Measurements from ENCODE around the gene MFNG. TPM values are rescaled to one million over a fixed set of nuclear protein-coding genes. Genes with fewer than 3 reads are reported as not detected.

The MFNG gene
- total RNA-seq, 1 experiment from 2014 or later: 4.5 TPM

DNA sequence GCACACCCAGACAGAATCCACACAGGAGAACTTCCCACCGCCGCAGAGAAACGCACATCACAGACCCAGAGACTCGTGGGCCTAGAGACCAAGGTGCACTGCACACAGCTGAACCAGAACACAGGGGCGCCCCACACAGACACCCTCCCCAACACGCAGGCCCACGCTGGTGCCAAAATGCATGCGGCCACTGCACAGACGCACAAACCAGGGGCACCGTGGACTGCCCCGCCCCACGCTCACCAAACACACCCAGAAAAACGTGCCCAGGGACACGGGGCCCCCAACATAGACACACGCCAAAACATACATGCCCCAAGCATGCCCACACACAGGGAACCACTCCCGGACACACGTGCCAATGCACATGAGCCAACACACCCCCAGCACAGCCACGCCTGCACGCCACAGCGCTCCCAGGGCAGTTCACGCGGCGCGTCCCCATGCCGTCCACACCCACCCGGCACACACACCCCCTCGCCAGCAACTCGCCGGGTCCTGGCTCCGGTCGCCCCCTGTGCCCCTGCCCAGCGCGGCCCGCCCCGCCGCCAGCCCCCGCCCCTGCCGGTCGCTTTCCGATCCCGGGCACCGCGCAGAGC, 66.7 kb downstream of the MFNG start (continued):
- TF ChIP-seq, protein P1, sequence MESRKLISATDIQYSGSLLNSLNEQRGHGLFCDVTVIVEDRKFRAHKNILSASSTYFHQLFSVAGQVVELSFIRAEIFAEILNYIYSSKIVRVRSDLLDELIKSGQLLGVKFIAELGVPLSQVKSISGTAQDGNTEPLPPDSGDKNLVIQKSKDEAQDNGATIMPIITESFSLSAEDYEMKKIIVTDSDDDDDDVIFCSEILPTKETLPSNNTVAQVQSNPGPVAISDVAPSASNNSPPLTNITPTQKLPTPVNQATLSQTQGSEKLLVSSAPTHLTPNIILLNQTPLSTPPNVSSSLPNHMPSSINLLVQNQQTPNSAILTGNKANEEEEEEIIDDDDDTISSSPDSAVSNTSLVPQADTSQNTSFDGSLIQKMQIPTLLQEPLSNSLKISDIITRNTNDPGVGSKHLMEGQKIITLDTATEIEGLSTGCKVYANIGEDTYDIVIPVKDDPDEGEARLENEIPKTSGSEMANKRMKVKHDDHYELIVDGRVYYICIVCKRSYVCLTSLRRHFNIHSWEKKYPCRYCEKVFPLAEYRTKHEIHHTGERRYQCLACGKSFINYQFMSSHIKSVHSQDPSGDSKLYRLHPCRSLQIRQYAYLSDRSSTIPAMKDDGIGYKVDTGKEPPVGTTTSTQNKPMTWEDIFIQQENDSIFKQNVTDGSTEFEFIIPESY (IDR thresholded peaks at IDR 0.05; ENCODE audit: extremely low read depth, insufficient replicate concordance, low read length): no peak
- TF ChIP-seq, protein P2, sequence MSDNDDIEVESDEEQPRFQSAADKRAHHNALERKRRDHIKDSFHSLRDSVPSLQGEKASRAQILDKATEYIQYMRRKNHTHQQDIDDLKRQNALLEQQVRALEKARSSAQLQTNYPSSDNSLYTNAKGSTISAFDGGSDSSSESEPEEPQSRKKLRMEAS (IDR thresholded peaks at IDR 0.05): no peak
- TF ChIP-seq, protein P3, sequence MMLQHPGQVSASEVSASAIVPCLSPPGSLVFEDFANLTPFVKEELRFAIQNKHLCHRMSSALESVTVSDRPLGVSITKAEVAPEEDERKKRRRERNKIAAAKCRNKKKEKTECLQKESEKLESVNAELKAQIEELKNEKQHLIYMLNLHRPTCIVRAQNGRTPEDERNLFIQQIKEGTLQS (IDR thresholded peaks at IDR 0.05): no peak
- no peak for TF ChIP-seq CEBPB (IDR thresholded peaks at IDR 0.05; ENCODE audit: low read depth)
- TF ChIP-seq, protein P4, sequence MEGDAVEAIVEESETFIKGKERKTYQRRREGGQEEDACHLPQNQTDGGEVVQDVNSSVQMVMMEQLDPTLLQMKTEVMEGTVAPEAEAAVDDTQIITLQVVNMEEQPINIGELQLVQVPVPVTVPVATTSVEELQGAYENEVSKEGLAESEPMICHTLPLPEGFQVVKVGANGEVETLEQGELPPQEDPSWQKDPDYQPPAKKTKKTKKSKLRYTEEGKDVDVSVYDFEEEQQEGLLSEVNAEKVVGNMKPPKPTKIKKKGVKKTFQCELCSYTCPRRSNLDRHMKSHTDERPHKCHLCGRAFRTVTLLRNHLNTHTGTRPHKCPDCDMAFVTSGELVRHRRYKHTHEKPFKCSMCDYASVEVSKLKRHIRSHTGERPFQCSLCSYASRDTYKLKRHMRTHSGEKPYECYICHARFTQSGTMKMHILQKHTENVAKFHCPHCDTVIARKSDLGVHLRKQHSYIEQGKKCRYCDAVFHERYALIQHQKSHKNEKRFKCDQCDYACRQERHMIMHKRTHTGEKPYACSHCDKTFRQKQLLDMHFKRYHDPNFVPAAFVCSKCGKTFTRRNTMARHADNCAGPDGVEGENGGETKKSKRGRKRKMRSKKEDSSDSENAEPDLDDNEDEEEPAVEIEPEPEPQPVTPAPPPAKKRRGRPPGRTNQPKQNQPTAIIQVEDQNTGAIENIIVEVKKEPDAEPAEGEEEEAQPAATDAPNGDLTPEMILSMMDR (IDR thresholded peaks at IDR 0.05 in 2 of 3, conservative IDR thresholded peaks at IDR 0.05 in 1 of 3; ENCODE audit: borderline replicate concordance in 1 of 3, insufficient read depth in 1 of 3, low read depth in 2 of 3, low read length in 2 of 3): no peak
- TF ChIP-seq FOSL1 (IDR thresholded peaks at IDR 0.05; ENCODE audit: low read depth): no peak

Other genes starting within 250 kb of the MFNG start
- gene RAC2, start 242.1 kb downstream of the MFNG start, total RNA-seq (2021; ENCODE audit: unreplicated experiment): 62.0 TPM
- gene CYTH4, start 203.9 kb downstream of the MFNG start, total RNA-seq (2021; ENCODE audit: unreplicated experiment): 3.8 TPM
- gene ELFN2, start 58.9 kb downstream of the MFNG start, total RNA-seq (2021; ENCODE audit: unreplicated experiment): 45.4 TPM
- 32.0 TPM for gene CARD10, start 33.0 kb upstream of the MFNG start, total RNA-seq (2021; ENCODE audit: unreplicated experiment)
- gene CDC42EP1, start 74.1 kb upstream of the MFNG start, total RNA-seq (2021; ENCODE audit: unreplicated experiment): 160 TPM
- gene LGALS2, start 93.7 kb upstream of the MFNG start, total RNA-seq (2021; ENCODE audit: unreplicated experiment): not detected
- gene GGA1, start 122.5 kb upstream of the MFNG start, total RNA-seq (2021; ENCODE audit: unreplicated experiment): 89.8 TPM
- gene SH3BP1, start 153.3 kb upstream of the MFNG start, total RNA-seq (2021; ENCODE audit: unreplicated experiment): 48.4 TPM
- gene PDXP, start 172.3 kb upstream of the MFNG start, total RNA-seq (2021; ENCODE audit: unreplicated experiment): 42.7 TPM
- 1,080 TPM for gene LGALS1, start 189.3 kb upstream of the MFNG start, total RNA-seq (2021; ENCODE audit: unreplicated experiment)
- 31.4 TPM for gene NOL12, start 200.0 kb upstream of the MFNG start, total RNA-seq (2021; ENCODE audit: unreplicated experiment)
- gene TRIOBP, start 210.7 kb upstream of the MFNG start, total RNA-seq (2021; ENCODE audit: unreplicated experiment): 244 TPM

Data from HCT116 (cell line).